K562 (cell line): Measurements from ENCODE around the gene AMZ1. TPM values are rescaled to one million over a fixed set of nuclear protein-coding genes. Genes with fewer than 3 reads are reported as not detected.

Experiments used
- CBX3 ChIP-seq, 2 experiments: IDR thresholded peaks; 1 replicate in 1 of 2; 2 replicates in 1 of 2; pipeline ENCODE4 v1.6.1; 2012; ENCODE audit warnings: inconsistent platforms in 2 of 2, low read length in 2 of 2, borderline replicate concordance in 1 of 2, control low read depth in 1 of 2
- E2F4 ChIP-seq: sonication (generic); formaldehyde crosslinking; IDR thresholded peaks from 2 replicates; pipeline ENCODE4 v1.8.0; 2022; ENCODE audit warnings: mild to moderate bottlenecking, low read depth, missing genetic modification reagents
- HMG20B ChIP-seq: fragments of 250-450 bp; sonication (Bioruptor Pico); IDR thresholded peaks from 2 replicates; pipeline ENCODE4 v1.5.0; 2021; ENCODE audit warnings: mild to moderate bottlenecking
- NCOA2 ChIP-seq, 2 experiments: fragments of 450-650 bp; IDR thresholded peaks; 2 replicates each; pipeline ENCODE4 v1.6.1; 2018; ENCODE audit warnings: mild to moderate bottlenecking in 2 of 2, moderate library complexity in 1 of 2; ENCODE audit not compliant: partially characterized antibody in 2 of 2
- NFIC ChIP-seq: fragments of 450-650 bp; IDR thresholded peaks from 2 replicates; pipeline ENCODE4 v1.6.1; 2017; ENCODE audit warnings: mild to moderate bottlenecking, inconsistent platforms
- NFXL1 ChIP-seq: fragments of 450-650 bp; formaldehyde crosslinking; IDR thresholded peaks from 2 replicates; pipeline ENCODE4 v1.4.0; 2021; ENCODE audit warnings: mild to moderate bottlenecking
- SNIP1 ChIP-seq: fragments of 450-650 bp; IDR thresholded peaks from 2 replicates; pipeline ENCODE4 v1.7.1; 2017; ENCODE audit warnings: low read depth, mild to moderate bottlenecking
- TEAD2 ChIP-seq: fragments of 450-650 bp; IDR thresholded peaks from 2 replicates; pipeline ENCODE4 v1.6.1; 2016; ENCODE audit warnings: missing genetic modification characterization, control low read depth, missing compliant biosample characterization
- TRIM24 ChIP-seq, 2 experiments: fragments of 450-650 bp; IDR thresholded peaks; 2 replicates each; pipeline ENCODE4 v1.6.1; 2016
- TSC22D4 ChIP-seq: fragments of 450-650 bp; IDR thresholded peaks from 2 replicates; pipeline ENCODE4 v1.6.1; 2016; ENCODE audit warnings: missing genetic modification characterization, missing biosample characterization, control low read depth
- ZNF395 ChIP-seq: fragments of 200-800 bp; sonication (Bioruptor generic); IDR thresholded peaks from 2 replicates; pipeline ENCODE4 v1.6.1; 2017; ENCODE audit warnings: missing genetic modification characterization, missing compliant biosample characterization
- ZNF589 ChIP-seq: fragments of 200-800 bp; sonication (Bioruptor generic); IDR thresholded peaks from 2 replicates; pipeline ENCODE4 v1.6.1; 2016; ENCODE audit warnings: low read depth, missing genetic modification characterization, missing compliant biosample characterization
- polyA plus RNA-seq, 8 experiments: library from polyadenylated mRNA; depleted of rRNA in 4 of 8; stranded (reverse) in 5 of 8; unstranded in 3 of 8; fragments of >200 nt; fragmentation: Nextera tagmentation in 2 of 8; fragmentation: Illumina TruSeq in 1 of 8; extraction: Ambion mirVana in 2 of 8; extraction: Trizol in 1 of 8; gene quantifications; 2 replicates each; pipeline versions ENCODE4 v1.2.1 to v1.2.3, GENCODE V29; 2011 to 2014; ENCODE audit warnings: inconsistent platforms in 1 of 8, missing spikeins in 1 of 8
- total RNA-seq, 7 experiments: library from RNA; depleted of rRNA in 6 of 7; stranded (reverse); fragments of >200 nt in 6 of 7; fragmentation: Illumina TruSeq in 2 of 7; extraction: Trizol in 2 of 7; gene quantifications; 2 replicates each; pipeline versions ENCODE4 v1.2.1 to v1.2.3, GENCODE V29; 2011 to 2021; ENCODE audit warnings: low replicate concordance in 1 of 7
- TF ChIP-seq, protein P1 (sequence below): IDR thresholded peaks from 3 replicates; pipeline ENCODE4 v1.6.1; 2011; ENCODE audit warnings: borderline replicate concordance, mild to moderate bottlenecking; ENCODE audit not compliant: insufficient read length, insufficient read depth
- TF ChIP-seq, protein P2 (sequence below): sonication (generic); IDR thresholded peaks from 2 replicates; pipeline ENCODE4 v1.6.1; 2016
- TF ChIP-seq, protein P3 (sequence below): fragments of 250-450 bp; sonication (Bioruptor Pico); IDR thresholded peaks from 2 replicates; pipeline ENCODE4 v1.4.0; 2020; ENCODE audit warnings: mild to moderate bottlenecking, moderate library complexity, borderline replicate concordance
- TF ChIP-seq, protein P4 (sequence below): fragments of 450-650 bp; IDR thresholded peaks from 2 replicates; pipeline ENCODE4 v1.6.1; 2016; ENCODE audit warnings: mild to moderate bottlenecking

AMZ1 gene
- total and polyA plus RNA-seq, 9 of the 15 experiments (the other 6 are each of a cell fraction or from before 2014, with no cell fraction given): not detected

GRCh38 chr7:2732959-2733584, 45.1 kb downstream of the AMZ1 start (continued):
- TF ChIP-seq, protein P1, sequence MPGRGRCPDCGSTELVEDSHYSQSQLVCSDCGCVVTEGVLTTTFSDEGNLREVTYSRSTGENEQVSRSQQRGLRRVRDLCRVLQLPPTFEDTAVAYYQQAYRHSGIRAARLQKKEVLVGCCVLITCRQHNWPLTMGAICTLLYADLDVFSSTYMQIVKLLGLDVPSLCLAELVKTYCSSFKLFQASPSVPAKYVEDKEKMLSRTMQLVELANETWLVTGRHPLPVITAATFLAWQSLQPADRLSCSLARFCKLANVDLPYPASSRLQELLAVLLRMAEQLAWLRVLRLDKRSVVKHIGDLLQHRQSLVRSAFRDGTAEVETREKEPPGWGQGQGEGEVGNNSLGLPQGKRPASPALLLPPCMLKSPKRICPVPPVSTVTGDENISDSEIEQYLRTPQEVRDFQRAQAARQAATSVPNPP: no peak
- TF ChIP-seq HMG20B (CRISPR knock-in tag) (no peak), TEAD2 (tag) (no peak), TRIM24 (IDR thresholded peaks at IDR 0.05) (0 out of 4 replicates have a peak, but pooled peaks of 1 of the 2 experiments have one; percentile 31), ZNF395 (peak; percentile 84), NCOA2 (IDR thresholded peaks at IDR 0.05; ENCODE audit: partially characterized antibody in 2 of 2) (no peak), TSC22D4 (no peak), E2F4 (CRISPR knock-in tag) (no peak), SNIP1 (no peak), NFIC (peak; percentile 38; the same call in 1 of the 2 replicates), CBX3 (IDR thresholded peaks at IDR 0.05; ENCODE audit: borderline replicate concordance in 1 of 2, low read length in 2 of 2) (peak in 1 of 2 experiments; percentile 30; a peak in 1 of 3 replicates), NFXL1 (CRISPR knock-in tag) (no peak), ZNF589 (peak; percentile 41; the same call in 1 of the 2 replicates)
- TF ChIP-seq, protein P2, sequence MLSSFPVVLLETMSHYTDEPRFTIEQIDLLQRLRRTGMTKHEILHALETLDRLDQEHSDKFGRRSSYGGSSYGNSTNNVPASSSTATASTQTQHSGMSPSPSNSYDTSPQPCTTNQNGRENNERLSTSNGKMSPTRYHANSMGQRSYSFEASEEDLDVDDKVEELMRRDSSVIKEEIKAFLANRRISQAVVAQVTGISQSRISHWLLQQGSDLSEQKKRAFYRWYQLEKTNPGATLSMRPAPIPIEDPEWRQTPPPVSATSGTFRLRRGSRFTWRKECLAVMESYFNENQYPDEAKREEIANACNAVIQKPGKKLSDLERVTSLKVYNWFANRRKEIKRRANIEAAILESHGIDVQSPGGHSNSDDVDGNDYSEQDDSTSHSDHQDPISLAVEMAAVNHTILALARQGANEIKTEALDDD: peak; percentile 64; the same call in 1 of the 2 replicates
- TF ChIP-seq, protein P3, sequence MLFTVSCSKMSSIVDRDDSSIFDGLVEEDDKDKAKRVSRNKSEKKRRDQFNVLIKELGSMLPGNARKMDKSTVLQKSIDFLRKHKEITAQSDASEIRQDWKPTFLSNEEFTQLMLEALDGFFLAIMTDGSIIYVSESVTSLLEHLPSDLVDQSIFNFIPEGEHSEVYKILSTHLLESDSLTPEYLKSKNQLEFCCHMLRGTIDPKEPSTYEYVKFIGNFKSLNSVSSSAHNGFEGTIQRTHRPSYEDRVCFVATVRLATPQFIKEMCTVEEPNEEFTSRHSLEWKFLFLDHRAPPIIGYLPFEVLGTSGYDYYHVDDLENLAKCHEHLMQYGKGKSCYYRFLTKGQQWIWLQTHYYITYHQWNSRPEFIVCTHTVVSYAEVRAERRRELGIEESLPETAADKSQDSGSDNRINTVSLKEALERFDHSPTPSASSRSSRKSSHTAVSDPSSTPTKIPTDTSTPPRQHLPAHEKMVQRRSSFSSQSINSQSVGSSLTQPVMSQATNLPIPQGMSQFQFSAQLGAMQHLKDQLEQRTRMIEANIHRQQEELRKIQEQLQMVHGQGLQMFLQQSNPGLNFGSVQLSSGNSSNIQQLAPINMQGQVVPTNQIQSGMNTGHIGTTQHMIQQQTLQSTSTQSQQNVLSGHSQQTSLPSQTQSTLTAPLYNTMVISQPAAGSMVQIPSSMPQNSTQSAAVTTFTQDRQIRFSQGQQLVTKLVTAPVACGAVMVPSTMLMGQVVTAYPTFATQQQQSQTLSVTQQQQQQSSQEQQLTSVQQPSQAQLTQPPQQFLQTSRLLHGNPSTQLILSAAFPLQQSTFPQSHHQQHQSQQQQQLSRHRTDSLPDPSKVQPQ (CRISPR knock-in tag): no peak
- TF ChIP-seq, protein P4, sequence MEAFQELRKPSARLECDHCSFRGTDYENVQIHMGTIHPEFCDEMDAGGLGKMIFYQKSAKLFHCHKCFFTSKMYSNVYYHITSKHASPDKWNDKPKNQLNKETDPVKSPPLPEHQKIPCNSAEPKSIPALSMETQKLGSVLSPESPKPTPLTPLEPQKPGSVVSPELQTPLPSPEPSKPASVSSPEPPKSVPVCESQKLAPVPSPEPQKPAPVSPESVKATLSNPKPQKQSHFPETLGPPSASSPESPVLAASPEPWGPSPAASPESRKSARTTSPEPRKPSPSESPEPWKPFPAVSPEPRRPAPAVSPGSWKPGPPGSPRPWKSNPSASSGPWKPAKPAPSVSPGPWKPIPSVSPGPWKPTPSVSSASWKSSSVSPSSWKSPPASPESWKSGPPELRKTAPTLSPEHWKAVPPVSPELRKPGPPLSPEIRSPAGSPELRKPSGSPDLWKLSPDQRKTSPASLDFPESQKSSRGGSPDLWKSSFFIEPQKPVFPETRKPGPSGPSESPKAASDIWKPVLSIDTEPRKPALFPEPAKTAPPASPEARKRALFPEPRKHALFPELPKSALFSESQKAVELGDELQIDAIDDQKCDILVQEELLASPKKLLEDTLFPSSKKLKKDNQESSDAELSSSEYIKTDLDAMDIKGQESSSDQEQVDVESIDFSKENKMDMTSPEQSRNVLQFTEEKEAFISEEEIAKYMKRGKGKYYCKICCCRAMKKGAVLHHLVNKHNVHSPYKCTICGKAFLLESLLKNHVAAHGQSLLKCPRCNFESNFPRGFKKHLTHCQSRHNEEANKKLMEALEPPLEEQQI: no peak
